Fibroblast of pulmonary artery (primary cell): ENCODE measurements around the gene TSPAN9.

Experiments used
- DNase-seq: peaks from one replicate; pipeline ENCODE4 v3.0.0-alpha.2; 2010; ENCODE audit warnings: low read depth
- H3K4me3 ChIP-seq: replicated peaks from 2 replicates; pipeline ENCODE4 v1.5.1; 2011; ENCODE audit warnings: low read depth, mild to moderate bottlenecking, control low read depth, low read length, moderate library complexity
- TF ChIP-seq, protein P1 (sequence below): IDR thresholded peaks from 2 replicates; pipeline ENCODE4 v1.5.1; 2011; ENCODE audit warnings: mild to moderate bottlenecking, control low read depth, low read length, inconsistent platforms; ENCODE audit errors: missing control alignments

TSPAN9 gene

DNA sequence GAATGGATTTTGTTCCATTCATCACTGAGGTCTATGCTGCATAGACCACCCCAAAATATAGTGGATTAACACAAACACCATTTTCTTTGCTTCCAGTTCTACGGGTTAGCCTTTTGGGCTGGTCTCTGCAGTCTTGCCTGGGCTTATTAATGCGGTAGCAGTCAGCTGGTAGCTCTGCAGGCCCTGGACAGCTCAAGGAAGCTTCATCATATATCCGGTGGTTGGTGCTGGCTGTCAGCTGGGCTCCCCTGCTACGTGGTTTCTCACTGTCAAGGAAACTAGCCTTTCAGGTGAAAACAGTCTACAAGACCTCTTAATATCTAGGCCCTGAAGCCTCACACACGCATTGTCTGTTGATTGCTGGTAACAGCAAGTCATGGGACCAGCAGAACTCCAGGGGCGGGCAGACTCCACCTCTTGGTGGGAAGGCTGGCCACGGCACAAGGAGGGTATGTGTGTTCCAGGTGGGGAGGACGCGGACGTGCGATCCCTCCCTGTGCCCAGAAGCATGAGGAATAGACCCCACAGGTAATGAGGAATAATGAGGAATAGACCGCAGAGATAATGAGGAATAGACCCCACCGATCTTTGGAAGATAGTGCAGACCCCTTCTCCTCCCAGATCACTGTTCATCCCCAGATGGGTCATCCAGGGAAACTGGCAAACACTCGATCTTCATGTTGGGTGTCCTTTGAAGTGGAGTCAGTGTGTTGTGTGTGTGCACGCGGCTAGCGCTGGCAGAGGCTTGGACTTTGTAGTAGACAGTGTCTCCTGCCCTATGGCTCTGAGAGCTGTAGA, 13.3 kb downstream of the TSPAN9 start:
- TF ChIP-seq, protein P1, sequence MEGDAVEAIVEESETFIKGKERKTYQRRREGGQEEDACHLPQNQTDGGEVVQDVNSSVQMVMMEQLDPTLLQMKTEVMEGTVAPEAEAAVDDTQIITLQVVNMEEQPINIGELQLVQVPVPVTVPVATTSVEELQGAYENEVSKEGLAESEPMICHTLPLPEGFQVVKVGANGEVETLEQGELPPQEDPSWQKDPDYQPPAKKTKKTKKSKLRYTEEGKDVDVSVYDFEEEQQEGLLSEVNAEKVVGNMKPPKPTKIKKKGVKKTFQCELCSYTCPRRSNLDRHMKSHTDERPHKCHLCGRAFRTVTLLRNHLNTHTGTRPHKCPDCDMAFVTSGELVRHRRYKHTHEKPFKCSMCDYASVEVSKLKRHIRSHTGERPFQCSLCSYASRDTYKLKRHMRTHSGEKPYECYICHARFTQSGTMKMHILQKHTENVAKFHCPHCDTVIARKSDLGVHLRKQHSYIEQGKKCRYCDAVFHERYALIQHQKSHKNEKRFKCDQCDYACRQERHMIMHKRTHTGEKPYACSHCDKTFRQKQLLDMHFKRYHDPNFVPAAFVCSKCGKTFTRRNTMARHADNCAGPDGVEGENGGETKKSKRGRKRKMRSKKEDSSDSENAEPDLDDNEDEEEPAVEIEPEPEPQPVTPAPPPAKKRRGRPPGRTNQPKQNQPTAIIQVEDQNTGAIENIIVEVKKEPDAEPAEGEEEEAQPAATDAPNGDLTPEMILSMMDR: no peak
- DNase-seq: no peak
- no peak overlapping the region for H3K4me3 ChIP-seq

DNA sequence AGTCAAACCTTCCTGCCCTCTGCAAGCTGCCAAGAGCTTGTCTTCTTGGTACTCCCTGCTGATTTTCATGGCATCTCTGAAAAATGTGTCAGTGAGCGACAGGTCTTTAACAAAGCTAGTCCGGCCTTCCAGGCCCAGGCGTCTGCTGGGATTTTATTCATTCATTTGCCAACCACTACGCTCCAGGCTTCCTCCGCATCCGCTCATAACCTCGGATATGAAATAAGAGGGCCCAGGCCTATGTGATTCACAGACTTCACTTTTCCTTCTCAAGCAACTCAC, 13.8 kb downstream of the TSPAN9 start:
- TF ChIP-seq, protein P1: no peak
- DNase-seq: no peak

DNA sequence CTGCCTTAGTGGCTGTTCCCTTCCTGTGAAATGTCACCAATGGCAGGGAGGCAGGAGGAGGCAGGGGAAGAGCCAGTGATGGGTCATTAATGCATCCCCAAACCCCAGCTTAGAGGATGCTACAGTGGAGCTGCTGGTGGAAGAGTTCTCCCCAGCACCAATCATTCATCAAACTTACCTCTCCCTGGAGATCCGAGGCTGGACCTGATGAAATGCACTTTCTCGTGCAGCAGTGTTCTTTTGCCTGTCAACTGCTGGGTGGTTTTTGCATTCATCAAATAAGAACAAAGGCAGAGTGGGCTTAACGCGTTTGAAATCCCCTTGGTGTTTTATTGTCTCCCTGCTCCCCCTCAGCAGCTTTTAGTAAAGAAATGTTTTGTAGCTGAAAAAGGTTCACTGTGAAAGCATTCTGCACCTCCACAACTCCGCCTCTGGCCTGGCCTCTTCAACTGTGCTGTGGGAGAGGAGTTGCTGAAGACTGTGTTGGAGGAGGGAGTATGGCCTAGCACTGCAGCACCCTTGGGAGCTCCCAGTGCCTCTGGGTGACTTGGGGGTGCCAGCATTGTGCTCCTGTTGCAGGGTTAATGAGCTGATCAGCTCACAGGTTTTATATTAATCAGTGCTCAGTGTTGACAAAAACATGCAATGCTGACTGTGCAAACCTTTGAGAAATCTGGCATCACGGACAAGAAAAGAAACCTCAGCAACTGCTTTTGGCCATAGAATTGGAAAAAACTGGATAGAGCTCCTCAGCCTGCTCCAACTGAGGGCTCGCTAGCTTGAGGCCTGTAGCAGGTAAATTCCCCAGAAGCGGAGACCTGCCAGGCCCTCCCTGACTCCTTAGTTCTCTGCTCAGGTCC, 14.4 kb downstream of the TSPAN9 start:
- TF ChIP-seq, protein P1: no peak
- H3K4me3 ChIP-seq: no peak overlapping the region
- DNase-seq: no peak

More for the DNA sequence above, 13.8 kb downstream of the TSPAN9 start:
- no peak overlapping the region for H3K4me3 ChIP-seq

DNA sequence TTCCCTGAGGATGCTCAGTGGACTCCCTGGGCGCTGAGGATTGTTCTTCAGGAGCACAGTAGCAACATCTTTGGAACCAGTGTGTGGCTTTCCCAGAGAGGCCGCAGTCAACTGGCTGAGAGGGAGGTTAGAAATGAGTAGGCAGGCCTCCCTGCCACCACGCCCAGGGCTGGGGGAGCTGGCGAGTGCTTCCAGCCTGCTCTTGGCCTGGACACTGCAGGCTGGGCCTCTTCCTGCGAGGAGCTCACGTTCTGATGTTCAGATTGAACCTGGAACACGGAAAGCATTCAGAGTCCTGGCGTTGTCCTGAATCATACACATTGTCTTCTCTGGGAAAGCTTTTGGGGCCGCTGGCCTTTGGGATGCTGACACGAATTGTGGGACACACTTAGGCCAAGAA, 15.6 kb downstream of the TSPAN9 start:
- no peak overlapping the region for H3K4me3 ChIP-seq
- DNase-seq: no peak
- TF ChIP-seq, protein P1: no peak

DNA sequence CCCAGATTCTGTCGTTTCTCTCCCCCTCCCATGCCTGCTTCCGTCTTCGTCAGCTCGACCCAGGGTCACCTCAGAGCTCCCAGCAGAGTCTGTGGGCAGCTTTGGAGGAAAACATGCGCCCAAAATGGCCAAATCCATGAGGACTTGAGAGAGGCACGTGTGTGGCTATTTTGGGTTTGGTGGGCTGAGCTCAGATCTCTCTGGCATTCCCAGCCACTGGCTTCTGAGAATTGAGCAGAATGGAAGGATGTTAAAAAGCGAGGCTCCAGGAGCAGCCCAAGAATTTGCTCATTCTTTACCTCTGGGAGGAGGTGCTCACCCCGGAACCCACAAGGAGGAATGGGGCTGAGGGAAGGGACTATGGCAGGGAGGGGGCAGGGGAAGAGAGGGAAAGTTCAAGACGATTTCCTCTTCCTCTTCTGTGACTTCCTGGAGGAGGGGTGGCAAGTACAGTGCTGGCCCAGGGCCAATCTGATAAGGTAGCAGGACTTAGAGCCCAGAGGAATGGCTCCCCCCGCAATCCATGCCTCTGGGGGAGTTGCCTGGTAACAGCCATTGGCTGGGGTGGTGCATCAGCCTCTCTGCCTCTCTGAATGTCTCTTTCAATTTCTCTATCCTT, 20.1 kb downstream of the TSPAN9 start:
- peak overlapping the region; percentile 16 for H3K4me3 ChIP-seq
- TF ChIP-seq, protein P1: no peak
- peak; percentile 92 for DNase-seq

DNA sequence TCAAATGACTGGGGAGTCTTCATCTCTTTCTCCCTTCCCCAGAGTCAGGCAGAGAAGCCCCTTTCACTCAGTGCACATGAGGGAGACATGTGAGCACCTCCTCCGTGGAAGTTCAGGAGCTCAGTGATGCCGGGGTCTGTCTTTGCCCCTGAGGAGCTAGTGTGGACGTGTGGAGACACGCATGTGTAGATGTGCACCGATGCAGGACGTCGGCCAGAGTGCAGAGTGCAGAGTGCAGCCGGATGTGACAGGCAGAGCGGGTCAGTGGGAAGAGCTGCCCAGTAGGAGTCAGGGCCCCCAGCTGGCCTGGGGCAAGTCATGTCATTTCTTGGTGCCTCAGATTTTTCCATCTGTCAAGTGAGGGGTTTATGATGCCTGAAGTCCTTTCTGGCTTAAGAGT, 20.7 kb downstream of the TSPAN9 start:
- no peak for DNase-seq
- TF ChIP-seq, protein P1: no peak
- peak overlapping the region; percentile 16 for H3K4me3 ChIP-seq
